VCaP (cell line): Measurements from ENCODE around the gene PLEKHA5.
"Not testable (repeated sequence)": the region's sequence is repeated elsewhere in the genome, so short reads cannot be mapped to it uniquely, and the experiment has no call there.

Experiments
- H3K27ac ChIP-seq: fragments of 450-650 bp; 2 replicates; pipeline ENCODE4 v1.5.1; 2017
- TF ChIP-seq, protein P1 (sequence below): fragments of 450-650 bp; conservative IDR thresholded peaks from 2 replicates; pipeline ENCODE4 v1.5.1; 2017; ENCODE audit warnings: mild to moderate bottlenecking, moderate library complexity

Gene PLEKHA5

DNA sequence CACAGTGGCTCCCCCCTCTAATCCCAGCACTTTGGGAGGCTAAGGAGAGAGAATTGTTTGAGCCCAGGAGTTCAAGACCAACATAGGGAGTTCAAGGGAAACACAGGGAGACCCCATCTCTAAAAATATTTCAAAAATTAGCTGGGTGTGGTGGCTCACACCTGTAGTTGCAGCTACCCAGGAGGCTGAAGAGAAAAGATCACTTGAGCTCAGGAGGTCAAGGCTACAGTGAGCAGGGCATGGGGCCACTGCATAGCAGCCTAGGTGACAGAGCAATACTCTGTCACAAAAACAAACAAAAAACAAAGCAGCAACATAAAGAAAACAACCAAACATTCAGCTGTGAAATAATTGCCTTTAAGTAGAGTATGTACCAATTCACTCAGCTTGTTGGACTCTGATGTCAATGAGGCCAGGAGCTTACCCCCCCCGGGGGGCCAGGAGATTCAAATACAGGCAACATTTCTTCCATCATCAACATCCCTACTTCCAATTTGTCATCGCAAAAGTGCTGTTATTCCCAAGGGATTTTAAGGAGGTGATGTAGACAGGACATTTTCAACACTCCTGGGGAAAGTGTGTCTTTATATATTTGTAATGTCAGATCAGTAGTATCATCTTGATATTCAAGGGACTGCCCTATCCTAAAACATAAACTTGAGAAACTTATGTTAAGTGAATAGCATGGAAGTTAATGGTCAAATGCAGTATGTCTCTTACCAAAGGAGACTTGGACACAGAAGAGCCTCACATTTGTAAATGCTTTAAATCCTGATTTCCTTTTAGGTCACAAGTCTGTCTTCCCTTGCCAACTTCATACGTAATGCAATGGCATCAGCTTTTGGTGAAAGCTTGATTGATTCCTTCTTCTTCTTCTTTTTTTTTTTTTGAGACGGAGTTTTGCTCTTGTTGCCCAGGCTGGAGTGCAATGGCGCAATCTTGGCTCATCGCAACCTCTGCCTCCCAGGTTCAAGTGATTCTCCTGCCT, 269.1 kb downstream of the PLEKHA5 start:
- TF ChIP-seq, protein P1, sequence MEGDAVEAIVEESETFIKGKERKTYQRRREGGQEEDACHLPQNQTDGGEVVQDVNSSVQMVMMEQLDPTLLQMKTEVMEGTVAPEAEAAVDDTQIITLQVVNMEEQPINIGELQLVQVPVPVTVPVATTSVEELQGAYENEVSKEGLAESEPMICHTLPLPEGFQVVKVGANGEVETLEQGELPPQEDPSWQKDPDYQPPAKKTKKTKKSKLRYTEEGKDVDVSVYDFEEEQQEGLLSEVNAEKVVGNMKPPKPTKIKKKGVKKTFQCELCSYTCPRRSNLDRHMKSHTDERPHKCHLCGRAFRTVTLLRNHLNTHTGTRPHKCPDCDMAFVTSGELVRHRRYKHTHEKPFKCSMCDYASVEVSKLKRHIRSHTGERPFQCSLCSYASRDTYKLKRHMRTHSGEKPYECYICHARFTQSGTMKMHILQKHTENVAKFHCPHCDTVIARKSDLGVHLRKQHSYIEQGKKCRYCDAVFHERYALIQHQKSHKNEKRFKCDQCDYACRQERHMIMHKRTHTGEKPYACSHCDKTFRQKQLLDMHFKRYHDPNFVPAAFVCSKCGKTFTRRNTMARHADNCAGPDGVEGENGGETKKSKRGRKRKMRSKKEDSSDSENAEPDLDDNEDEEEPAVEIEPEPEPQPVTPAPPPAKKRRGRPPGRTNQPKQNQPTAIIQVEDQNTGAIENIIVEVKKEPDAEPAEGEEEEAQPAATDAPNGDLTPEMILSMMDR = no peak
- H3K27ac ChIP-seq = no peak overlapping the region

DNA sequence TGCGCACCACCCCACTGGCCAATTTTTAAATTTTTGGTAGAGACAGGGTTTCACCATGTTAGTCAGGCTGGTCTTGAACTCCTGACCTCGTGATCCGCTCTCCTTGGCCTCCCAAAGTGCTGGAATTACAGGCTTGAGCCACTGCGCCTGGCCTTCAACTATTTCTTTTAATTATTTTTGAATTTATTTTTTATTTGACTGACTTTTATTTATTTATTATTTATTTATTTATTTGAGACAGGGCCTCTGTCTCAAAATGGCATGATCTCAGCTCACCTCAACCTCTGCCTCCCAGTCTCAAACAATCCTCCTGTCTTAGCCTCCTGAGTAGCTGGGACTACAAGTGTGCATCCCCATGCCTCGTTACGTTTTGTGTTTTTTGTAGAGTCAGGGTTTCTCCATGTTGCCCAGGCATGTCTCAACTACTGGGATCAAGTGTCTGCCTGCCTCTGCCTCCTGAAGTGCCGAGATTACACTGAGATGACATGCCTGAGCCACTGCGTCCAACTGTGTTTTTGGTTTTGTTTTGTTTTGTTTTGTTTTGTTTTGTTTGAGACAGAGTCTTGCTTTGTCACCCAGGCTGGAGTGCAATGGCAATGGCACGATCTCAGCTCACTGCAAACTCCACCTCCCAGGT, 271.2 kb downstream of the PLEKHA5 start:
- not testable (repeated sequence) for H3K27ac ChIP-seq

DNA sequence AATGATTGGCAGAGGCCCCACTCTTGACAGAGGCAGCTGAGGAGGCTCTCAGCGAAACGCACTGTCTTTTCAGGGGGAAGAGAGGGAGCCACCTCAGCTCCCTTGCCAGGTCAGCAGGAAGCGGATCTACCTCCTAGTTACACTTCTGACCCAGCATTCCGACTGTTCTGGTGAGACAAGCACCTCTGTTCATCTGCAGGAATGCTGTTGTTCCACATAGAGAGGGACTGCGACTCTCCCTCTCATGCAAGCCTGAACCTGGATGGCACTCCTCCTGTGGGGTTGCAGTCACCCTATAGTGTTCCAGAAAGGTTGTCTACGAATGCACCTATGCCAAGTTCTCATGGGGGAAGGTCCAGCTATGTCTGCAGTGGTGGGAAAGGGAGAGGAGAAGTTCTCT, 272.7 kb downstream of the PLEKHA5 start:
- TF ChIP-seq, protein P1 = no peak
- no peak overlapping the region for H3K27ac ChIP-seq

DNA sequence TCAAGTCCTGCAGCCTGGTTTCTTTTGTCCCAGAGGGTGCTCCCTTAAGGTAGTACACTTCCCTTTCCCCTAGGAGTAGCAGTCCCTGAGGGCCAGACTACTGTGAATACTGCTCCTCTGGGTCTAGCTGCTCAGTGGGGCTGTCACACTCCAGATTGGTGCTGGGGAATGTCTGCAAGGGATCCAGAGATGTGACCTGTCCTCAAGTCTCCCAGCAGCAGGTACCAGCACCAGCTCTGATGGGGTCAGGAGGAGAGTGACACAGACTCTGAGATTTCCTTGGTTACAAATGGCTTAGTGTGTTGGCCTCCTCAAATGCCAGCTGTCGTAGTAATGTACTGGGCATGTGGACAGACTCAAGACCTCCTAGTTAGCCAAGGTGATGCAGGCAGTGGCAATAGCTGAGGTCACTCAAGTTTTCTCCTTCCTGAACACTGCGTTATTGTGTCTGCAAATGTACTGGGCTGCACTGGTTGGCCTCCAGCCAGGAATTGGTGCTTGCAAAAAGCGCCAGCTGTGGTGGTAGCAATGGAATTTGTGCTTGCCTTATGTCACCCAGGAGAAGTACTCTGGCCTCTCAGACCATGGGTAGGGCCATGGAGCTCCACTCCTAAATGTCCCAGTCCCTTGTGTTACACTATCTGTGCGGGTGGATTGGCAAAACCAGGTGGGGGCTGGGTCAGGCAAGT, 273.4 kb downstream of the PLEKHA5 start:
- TF ChIP-seq, protein P1 = no peak
- no peak overlapping the region for H3K27ac ChIP-seq

DNA sequence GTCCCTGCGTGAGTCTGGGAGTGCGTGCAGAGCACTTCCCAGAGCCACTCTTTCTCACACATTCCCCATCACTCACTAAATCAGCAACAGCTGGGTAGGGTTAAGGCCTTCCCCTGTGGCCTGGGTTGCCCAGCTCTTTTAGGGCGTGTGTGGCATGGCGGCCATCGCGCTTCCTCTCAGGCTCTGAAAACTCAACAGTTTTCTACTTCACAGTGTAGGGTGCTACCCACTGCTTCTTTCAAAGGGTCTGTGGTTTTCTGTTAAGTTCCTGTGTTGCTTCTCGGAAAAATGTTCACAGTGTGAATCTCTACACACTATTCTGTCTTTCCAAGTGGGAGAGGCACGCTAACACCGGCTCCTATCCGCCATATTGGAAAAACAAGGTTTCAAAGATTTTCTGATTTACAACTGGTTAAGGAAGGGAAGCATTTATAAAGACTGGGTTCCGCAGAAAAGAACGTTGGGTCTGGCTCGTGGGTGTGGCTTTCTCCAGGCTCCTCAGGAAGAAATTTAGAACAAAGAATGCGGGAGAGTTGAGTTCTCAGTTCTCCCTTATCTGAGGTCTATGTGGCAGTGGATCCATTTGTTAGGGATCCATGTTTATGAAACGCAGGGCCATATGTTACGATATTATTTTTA, 274.8 kb downstream of the PLEKHA5 start:
- H3K27ac ChIP-seq = no peak overlapping the region
- TF ChIP-seq, protein P1 = no peak

DNA sequence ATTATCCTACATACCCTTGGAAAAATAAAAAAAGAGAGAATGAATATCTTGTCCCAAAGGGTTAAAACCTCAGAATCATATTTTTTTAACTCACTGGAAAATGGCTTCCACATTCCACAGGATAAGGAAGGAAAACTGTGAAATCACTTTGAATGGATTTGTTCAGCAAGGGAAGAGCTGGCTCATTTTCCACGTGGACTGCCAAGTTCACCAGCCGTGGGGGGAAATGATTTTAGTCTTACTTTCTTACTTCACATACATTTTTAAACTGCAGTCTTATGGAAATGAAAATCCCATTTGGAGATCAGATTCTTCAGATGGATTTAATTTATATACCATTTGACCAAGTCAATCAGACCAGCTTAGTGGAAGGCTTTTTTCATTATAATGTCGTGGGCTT, 279.8 kb downstream of the PLEKHA5 start:
- no peak overlapping the region for H3K27ac ChIP-seq

DNA sequence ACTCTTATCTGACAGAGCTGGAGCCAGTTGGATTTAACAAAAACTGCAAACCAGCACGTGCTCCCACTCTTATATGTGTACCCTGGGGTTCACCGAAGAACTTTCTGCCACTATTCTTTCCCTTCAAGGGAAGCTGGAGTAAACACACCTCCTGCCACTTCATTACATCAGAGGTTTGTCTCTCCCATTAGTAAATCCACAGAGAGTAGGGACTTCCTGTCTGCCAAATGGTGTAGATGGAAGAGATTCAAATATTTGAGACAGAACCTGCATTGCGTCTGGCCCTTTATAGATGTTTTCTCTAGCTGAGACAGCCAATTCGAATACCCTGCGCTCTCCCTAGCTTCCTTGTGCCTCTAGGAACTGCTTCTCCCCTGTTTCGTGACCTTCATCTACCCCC, 280.7 kb downstream of the PLEKHA5 start:
- TF ChIP-seq, protein P1 = no peak
- H3K27ac ChIP-seq = no peak overlapping the region

More for the DNA sequence above, 279.8 kb downstream of the PLEKHA5 start:
- TF ChIP-seq, protein P1 = no peak
